22Rv1 (cell line): ENCODE results near the gene SIRT2.

Source experiments
- CTCF ChIP-seq: fragments of 450-650 bp; IDR thresholded peaks from 2 replicates; pipeline ENCODE4 v1.5.1; 2017; ENCODE audit warnings: mild to moderate bottlenecking
- ZFX ChIP-seq: fragments of 450-650 bp; IDR thresholded peaks from 2 replicates; pipeline ENCODE4 v1.6.1; 2017; ENCODE audit warnings: antibody characterized with exemption, borderline replicate concordance

- TF ChIP-seq CTCF (no peak), ZFX (no peak)
These were observed 31.5 kb upstream of the SIRT2 start, which contains the start of gene MRPS12 for GRCh38 chr19:38930776-38931520.
